Small intestine (tissue), 7 donors: Measurements from ENCODE around the gene CCL27. TPM values are rescaled to one million over a fixed set of nuclear protein-coding genes. Genes with fewer than 3 reads are reported as not detected.

Experiments used
- DNase-seq, 2 donors: peaks; one replicate each; pipeline versions ENCODE4 v3.0.0 to v3.0.0-alpha.2; 2013
- FAIRE-seq: peaks from 2 replicates; lab custom pipeline; 2012; peaks lifted over from hg19 to GRCh38; lab: Jason Lieb, UNC
- H3K27ac ChIP-seq, 3 donors: one replicate each; pipeline ENCODE4 v1.5.1; 2013; ENCODE audit warnings: low read length in 2 of 3, mild to moderate bottlenecking in 2 of 3, control low read depth in 1 of 3, inconsistent platforms in 1 of 3, low read depth in 1 of 3, moderate library complexity in 1 of 3
- H3K27me3 ChIP-seq, 3 donors: one replicate each; pipeline ENCODE4 v1.6.1; 2013; ENCODE audit warnings: low read length in 3 of 3, inconsistent platforms in 1 of 3; ENCODE audit not compliant: control insufficient read depth in 3 of 3, insufficient read depth in 3 of 3
- H3K36me3 ChIP-seq, 3 donors: one replicate each; pipeline ENCODE4 v1.6.1; 2013; ENCODE audit warnings: low read length in 3 of 3, inconsistent platforms in 1 of 3, low read depth in 1 of 3, mild to moderate bottlenecking in 1 of 3, moderate library complexity in 1 of 3; ENCODE audit not compliant: control insufficient read depth in 3 of 3, insufficient read depth in 2 of 3
- H3K4me1 ChIP-seq, 3 donors: one replicate each; pipeline ENCODE4 v1.6.1; 2013; ENCODE audit warnings: low read length in 2 of 3, inconsistent platforms in 1 of 3, low read depth in 1 of 3, mild to moderate bottlenecking in 1 of 3, moderate library complexity in 1 of 3; ENCODE audit not compliant: control insufficient read depth in 3 of 3, insufficient read depth in 2 of 3
- H3K4me3 ChIP-seq, 3 donors: one replicate each; pipeline ENCODE4 v1.5.1; 2013; ENCODE audit warnings: low read length in 3 of 3, control low read depth in 1 of 3, inconsistent platforms in 1 of 3, low read depth in 1 of 3, mild to moderate bottlenecking in 1 of 3, moderate library complexity in 1 of 3
- H3K9me3 ChIP-seq, 2 donors: one replicate each; pipeline ENCODE4 v1.6.1; 2013; ENCODE audit warnings: low read depth in 1 of 2, low read length in 1 of 2; ENCODE audit not compliant: control insufficient read depth in 2 of 2, insufficient read depth in 1 of 2
- WGBS, 3 donors: extraction: QIAGEN DNeasy Blood & Tissue Kit; methylation state at CpG; one replicate each; pipeline ENCODE4 v1.1.7; 2013; 5-methylcytosine and 5-hydroxymethylcytosine counted together
- polyA plus RNA-seq, 4 donors: library from polyadenylated mRNA; stranded (reverse) in 3 of 4; unstranded in 1 of 4; fragments of 200-250 nt in 3 of 4; fragments of 120-200 nt in 1 of 4; gene quantifications; one replicate each; pipeline versions ENCODE4 v1.2.1 to v1.2.3, GENCODE V29; 2013
- donor health status: healthy with polysubstance abuse.
- donor health status: control.
- donor health status: control.
- donor health status: Bipolar disorder and iron deficiency.
- donor health status: healthy.

CCL27 gene
- polyA plus RNA-seq, 4 donors = 0.09 to 0.89 (median 0.24) TPM; not detected in 1

DNA sequence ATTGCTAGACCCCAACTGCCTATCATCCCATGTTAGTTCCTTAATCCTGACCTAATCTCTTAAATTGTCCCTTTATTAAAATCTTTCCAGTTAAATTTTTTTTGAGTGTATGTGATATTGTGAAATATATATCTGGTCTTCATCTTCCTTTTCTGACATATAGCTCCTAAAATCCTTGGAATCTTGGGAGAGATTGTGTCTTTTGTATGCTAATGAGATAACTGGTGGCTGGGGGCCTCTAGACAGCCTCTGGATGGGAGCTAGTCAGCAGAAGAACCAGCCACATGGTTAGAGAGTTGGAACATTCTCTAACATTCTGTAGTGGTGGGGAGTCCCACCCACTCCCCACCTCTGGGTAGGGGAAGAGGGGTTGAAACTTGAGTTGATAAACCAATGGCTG lies 32.4 kb upstream of the CCL27 start:
- Histone ChIP-seq H3K9me3 (no peaks in the 10 kb centered on the region), H3K36me3 (no peaks in the 10 kb centered on the region), H3K4me1 (peaks cover 0 to 3% (median 0%) of the 10 kb centered on the region in 3 donors), H3K4me3 (no peak overlapping the region), H3K27me3 (peaks cover 0 to under 1% (median 0%) of the 10 kb centered on the region in 3 donors), H3K27ac (no peak overlapping the region)
- no peak for FAIRE-seq
- no peak for DNase-seq

DNA sequence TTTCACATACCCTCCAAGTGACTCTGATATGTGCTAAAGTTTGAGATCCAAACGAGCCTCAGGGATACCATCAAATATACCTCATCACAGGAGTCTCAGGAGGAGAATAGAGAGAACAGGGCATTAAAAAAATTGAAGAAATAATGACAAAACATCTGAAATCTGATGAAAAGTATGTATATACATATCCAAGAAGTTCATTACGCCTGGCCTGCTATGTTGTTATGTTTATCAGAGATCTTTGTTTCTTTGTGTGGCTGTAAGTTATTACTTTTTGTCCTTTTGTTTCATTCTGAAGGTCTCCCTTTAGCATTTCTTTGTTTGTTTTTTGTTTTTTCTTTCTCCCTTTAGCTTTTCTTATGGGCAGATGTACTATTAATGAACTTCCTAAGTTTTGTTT lies 31.1 kb upstream of the CCL27 start:
- 58 to 82% (median 66%) methylated on average over 2 of the region's 2 CpGs for WGBS, 3 donors
- DNase-seq (no peak), FAIRE-seq (no peak)
- H3K27me3 ChIP-seq = no peaks in the 10 kb centered on the region
- no peak overlapping the region for H3K4me3 ChIP-seq
- no peaks in the 10 kb centered on the region for H3K9me3 ChIP-seq
- peaks cover 0 to 3% (median 0%) of the 10 kb centered on the region in 3 donors for H3K4me1 ChIP-seq
- H3K27ac ChIP-seq = no peak overlapping the region
- H3K36me3 ChIP-seq = no peaks in the 10 kb centered on the region

DNA sequence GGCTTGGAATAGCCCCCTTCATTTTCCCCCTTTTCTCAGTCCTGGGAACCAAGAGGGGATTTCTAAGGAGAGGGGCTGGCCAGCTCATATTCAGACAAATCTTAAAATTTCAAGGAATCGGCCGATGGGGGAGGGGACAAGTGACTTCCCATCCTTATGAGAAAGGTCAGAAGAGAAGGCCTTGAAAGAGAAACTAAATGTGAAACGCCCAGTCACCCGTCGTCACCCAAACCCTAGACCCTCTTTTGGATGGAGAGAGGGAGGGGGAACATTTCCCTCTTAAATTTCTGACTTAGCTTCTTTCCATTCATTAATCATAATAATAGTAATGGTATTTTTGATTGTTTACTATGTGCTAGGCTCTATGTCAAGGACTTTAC lies 29.5 kb upstream of the CCL27 start:
- no peaks in the 10 kb centered on the region for H3K9me3 ChIP-seq
- 71 to 85% (median 72%) methylated on average over 5 of the region's 5 CpGs for WGBS, 3 donors
- no peak for DNase-seq
- no peaks in the 10 kb centered on the region for H3K27me3 ChIP-seq
- no peaks in the 10 kb centered on the region for H3K36me3 ChIP-seq
- H3K27ac ChIP-seq = no peak overlapping the region
- no peak for FAIRE-seq
- H3K4me1 ChIP-seq = peaks cover 0 to 3% (median 0%) of the 10 kb centered on the region in 3 donors
- H3K4me3 ChIP-seq = no peak overlapping the region

DNA sequence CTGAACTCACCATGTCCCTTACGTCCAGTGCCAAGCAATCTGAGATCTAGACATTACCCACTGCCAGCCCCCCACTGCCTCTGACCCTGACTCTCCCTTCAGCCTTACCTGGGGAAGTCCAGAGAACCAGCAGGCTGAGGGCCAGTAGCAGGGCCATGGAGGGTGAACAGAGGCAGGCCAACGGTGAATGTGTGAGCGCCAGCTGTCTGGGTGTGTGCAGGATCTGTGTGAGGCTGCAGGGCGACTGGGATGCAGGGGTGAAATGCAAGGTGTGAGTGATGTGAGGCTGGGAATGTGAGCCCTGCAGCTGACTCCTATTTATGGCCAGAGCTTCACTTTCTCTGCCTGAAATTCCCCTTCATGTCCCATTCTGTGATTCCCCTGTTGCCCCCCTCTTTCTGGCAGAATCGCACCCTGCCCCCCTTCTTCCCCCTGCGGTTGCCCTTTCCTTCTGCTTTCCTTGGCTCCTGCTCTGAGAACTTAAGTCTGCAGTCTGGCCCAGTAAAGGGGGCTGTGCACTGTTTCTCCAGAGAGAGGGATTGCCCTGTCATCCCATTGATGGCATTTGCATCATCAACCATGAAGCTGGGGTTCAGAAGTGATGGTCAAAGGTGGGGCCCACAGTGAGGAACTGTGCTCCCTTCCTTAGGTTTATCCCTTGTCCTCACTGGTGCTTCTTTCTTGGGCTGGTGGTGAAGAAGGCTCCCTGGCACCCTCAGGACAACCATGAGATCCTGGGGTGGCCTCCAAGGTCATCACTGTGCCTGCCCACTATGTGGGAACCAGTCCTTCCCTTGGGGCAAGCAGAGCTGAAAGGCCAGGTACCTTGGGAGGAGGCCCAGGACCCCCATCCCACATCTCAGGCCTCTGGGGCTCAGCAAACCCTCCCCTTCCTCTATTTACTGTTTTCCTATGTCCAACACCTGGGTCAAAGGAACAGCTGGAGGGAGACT lies 28.8 kb upstream of the CCL27 start, which contains the start of gene CCL19:
Gene CCL19, minus strand, starts transcription at position 294 of the 953 bp plus-strand sequence. Its CDS starts 137 bp downstream, at position 157.
- H3K27ac ChIP-seq = no peak within 1 kb of the TSS
- H3K4me1 ChIP-seq = peaks cover 0 to 3% (median 0%) of the 10 kb centered on the region in 3 donors
- FAIRE-seq = no peak

DNA sequence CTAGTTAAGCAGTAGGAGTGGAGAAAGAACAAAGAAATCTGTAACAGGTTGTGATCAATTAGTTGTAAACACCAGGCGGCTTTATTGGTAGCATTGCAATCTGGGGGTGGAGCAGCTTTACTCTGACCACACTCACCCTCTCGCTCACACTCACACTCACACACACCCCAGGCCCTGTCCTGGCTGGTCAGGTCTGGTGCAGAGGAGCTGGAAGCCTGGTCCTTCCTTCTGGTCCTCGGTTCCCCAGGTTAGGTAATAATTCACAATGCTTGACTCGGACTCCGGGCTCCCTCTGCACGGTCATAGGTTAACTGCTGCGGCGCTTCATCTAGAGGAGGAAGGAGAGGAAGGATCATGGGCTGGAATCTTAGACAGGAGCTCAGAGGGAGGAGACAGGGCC lies 27.1 kb upstream of the CCL27 start:
- Histone ChIP-seq H3K27ac (no peak overlapping the region), H3K9me3 (no peaks in the 10 kb centered on the region), H3K4me3 (no peak overlapping the region), H3K36me3 (no peaks in the 10 kb centered on the region), H3K4me1 (peaks cover 0 to 3% (median 0%) of the 10 kb centered on the region in 3 donors), H3K27me3 (no peaks in the 10 kb centered on the region)
- WGBS, 3 donors = 22 to 61% (median 33%) methylated on average over 8 of the region's 8 CpGs
- FAIRE-seq = no peak
- peak in 1 of 2 donors; percentile 53 for DNase-seq

More for the DNA sequence above, 28.8 kb upstream of the CCL27 start, which contains the start of gene CCL19:
- Histone ChIP-seq H3K36me3 (no peaks in the 10 kb centered on the region), H3K4me3 (no peak within 1 kb of the TSS), H3K27me3 (no peaks in the 10 kb centered on the region), H3K9me3 (no peaks in the 10 kb centered on the region)
- 53 to 73% (median 68%) methylated on average over 6 of the region's 6 CpGs for WGBS, 3 donors
- no peak for DNase-seq

DNA sequence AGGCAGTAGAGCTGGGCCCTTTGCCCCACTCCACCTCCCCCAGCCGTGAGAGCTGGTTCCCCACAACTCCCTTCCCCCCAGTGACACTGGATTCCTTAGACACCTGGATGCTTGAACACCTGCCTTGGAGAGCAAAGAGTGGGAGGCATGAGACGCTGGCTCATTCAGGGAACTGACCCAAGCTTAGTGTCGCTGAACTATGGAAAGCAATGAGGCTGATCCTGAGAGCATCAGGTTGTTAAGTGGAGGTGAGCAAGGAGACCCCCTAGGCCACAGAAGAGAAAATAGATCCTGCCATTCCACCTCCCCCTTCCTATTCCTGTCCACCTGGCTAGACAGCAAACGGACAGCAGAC lies 26.6 kb upstream of the CCL27 start:
- Histone ChIP-seq H3K27ac (no peak overlapping the region), H3K9me3 (no peaks in the 10 kb centered on the region), H3K4me3 (no peak overlapping the region), H3K27me3 (no peaks in the 10 kb centered on the region), H3K4me1 (peaks cover 0 to 3% (median 0%) of the 10 kb centered on the region in 3 donors), H3K36me3 (no peaks in the 10 kb centered on the region)
- WGBS, 3 donors = 21 to 49% (median 25%) methylated on average over 4 of the region's 4 CpGs
- FAIRE-seq (no peak), DNase-seq (no peak)

DNA sequence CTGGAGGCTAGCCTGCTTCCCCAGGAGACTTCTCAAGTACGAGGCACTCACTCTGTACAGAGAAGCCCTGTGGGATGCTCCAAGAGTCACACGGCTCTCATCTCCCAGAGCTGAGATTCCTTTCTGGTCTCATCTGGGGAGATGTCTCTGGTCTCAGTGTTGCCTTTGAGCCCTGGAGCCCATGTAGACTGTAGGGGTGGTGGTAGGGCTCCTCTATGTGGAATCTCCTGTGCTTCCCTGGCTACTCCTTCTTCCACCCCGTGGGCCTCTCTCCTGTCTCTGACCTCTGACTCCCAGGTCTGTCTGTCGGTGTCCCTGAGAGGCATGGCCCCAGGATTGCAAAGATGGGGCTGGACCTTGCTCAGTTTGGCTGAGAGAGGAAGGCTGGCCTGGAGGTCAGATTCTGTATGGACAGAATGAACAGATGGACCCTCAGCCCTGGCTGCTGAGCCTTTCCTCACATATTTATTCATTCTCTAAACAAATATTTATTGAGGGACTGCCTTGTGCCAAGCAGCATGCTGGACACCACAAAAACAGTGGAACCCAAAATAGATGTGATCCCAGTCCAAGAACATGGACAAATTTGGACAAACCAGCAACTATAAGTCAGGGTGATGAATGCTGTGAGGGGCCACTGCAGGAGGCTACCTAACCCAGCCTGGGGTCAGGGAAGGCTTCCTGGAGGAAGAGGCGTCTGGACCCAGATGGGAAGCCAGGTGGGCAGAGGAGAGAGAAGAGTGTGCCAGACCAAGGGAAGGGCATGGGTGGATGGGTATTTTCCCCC lies 26.1 kb upstream of the CCL27 start:
- Histone ChIP-seq H3K9me3 (no peaks in the 10 kb centered on the region), H3K27me3 (no peaks in the 10 kb centered on the region), H3K27ac (no peak overlapping the region), H3K36me3 (peaks cover 0 to 2% (median 0%) of the 10 kb centered on the region in 3 donors), H3K4me3 (no peak overlapping the region), H3K4me1 (peaks cover 0 to 3% (median 0%) of the 10 kb centered on the region in 3 donors)
- 52 to 77% (median 60%) methylated on average over 5 of the region's 5 CpGs for WGBS, 3 donors
- FAIRE-seq (no peak), DNase-seq (no peak)

DNA sequence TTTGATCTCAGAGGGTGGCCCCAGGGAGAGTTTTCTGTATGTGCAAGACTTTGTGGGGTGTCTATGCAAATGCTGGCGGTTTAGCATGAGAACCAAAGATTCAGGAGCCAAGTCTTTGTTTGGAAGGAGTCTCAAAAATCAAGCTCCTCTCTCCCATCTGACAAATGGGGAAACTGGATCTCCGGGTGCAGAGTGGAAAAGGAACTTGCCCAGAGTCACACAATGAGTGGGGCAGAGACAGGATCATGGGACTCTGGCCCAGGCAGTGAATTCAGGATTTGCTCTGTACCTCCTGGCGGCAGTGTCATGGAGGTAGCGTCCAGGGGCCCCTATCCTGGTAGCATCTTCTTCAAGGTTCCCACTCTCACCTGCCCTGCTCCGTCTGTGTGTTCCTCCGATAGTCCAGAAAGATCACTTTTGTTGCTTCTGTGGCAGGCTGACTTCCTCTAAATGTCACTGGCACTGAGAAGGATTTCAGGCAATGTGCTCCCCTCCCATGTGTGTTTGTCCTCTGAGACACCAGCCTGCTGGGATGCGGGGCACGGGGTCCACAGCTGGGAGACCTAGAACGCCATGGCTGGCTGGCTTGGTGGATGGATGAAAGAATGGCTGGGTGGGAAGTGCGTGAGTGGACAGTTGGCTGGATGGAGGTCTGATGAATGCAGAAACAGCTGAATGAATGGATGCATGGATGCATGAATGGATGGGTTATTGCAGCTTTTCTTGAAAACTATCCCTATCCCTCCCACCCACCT lies 25.0 kb upstream of the CCL27 start:
- Histone ChIP-seq H3K36me3 (peaks cover 0 to 2% (median 0%) of the 10 kb centered on the region in 3 donors), H3K9me3 (no peaks in the 10 kb centered on the region), H3K4me3 (no peak overlapping the region), H3K27me3 (no peaks in the 10 kb centered on the region), H3K4me1 (peaks cover 0 to 3% (median 0%) of the 10 kb centered on the region in 3 donors), H3K27ac (no peak overlapping the region)
- FAIRE-seq (no peak), DNase-seq (no peak)
- 84 to 89% (median 89%) methylated on average over 10 of the region's 10 CpGs for WGBS, 3 donors
